Gastrocnemius medialis (tissue), 4 donors: ENCODE results near the gene CRABP2. TPM values are rescaled to one million over a fixed set of nuclear protein-coding genes. Genes with fewer than 3 reads are reported as not detected.
A peak's percentile ranks its signal among the peaks of the same experiment; 100 is the strongest.

Source experiments
- ATAC-seq, 2 donors: fragments of 150-250 bp; one replicate each; pipeline ENCODE4 v1.9.1; 2016
- DNase-seq, 2 donors: peaks; one replicate each; pipeline ENCODE4 v3.0.0-alpha.2; 2019
- H3K27ac ChIP-seq, 4 donors: fragments of 200-600 bp; sonication (generic); 1 replicate in 1 of 4; 2 replicates in 3 of 4; pipeline ENCODE4 v1.5.1; 2016 to 2018; ENCODE audit warnings: mild to moderate bottlenecking in 2 of 4, moderate library complexity in 1 of 4
- H3K27me3 ChIP-seq, 3 donors: fragments of 200-600 bp; sonication (generic) in 2 of 3; 1 replicate in 1 of 3; 2 replicates in 2 of 3; pipeline versions ENCODE4 v1.5.1 to v1.6.0; 2016 to 2019; ENCODE audit warnings: mild to moderate bottlenecking in 1 of 3, moderate library complexity in 1 of 3
- H3K36me3 ChIP-seq, 2 donors: fragments of 200-600 bp; sonication (generic) in 1 of 2; one replicate each; pipeline ENCODE4 v1.5.1; 2017 to 2018
- H3K4me1 ChIP-seq, 2 donors: fragments of 200-600 bp; sonication (generic) in 1 of 2; one replicate each; pipeline ENCODE4 v1.5.1; 2016 to 2017; ENCODE audit warnings: mild to moderate bottlenecking in 2 of 2
- H3K4me3 ChIP-seq, 4 donors: fragments of 200-600 bp; sonication (generic) in 3 of 4; 1 replicate in 1 of 4; 2 replicates in 3 of 4; pipeline ENCODE4 v1.5.1; 2016 to 2019; ENCODE audit warnings: mild to moderate bottlenecking in 2 of 4
- H3K9me3 ChIP-seq, 3 donors: fragments of 200-600 bp; sonication (generic) in 2 of 3; 1 replicate in 1 of 3; 2 replicates in 2 of 3; pipeline ENCODE4 v1.5.1; 2016 to 2019
- CTCF ChIP-seq, 5 experiments: fragments of 450-650 bp in 3 of 5; fragments of 200-600 bp in 2 of 5; sonication (generic) in 2 of 5; IDR thresholded peaks in 4 of 5; conservative IDR thresholded peaks in 1 of 5; 1 replicate in 4 of 5; 2 replicates in 1 of 5; pipeline ENCODE4 v1.5.1; 2016 to 2019; ENCODE audit warnings: antibody characterized with exemption in 5 of 5, mild to moderate bottlenecking in 3 of 5, moderate library complexity in 3 of 5
- POLR2A ChIP-seq, 2 donors: fragments of 450-650 bp; IDR thresholded peaks; one replicate each; pipeline ENCODE4 v1.6.1; 2017; ENCODE audit warnings: antibody characterized with exemption in 2 of 2, mild to moderate bottlenecking in 2 of 2, moderate library complexity in 2 of 2
- in situ Hi-C, 4 donors: fragments of 200-750 bp; cut with MboI; loops; one replicate each; pipeline versions ENCODE4 v1.15.0 to v1.8.0; 2017; ENCODE audit warnings: low sequenced_read_pairs in 4 of 4
- intact Hi-C: fragments of 100-400 bp; cut with DNase I; formaldehyde crosslinking; loops from one replicate; pipeline ENCODE4 v1.15.1; 2023; ENCODE audit warnings: low total_unique reads
- total RNA-seq, 4 donors: library from RNA; depleted of rRNA; stranded (reverse); fragments of >200 nt; gene quantifications; one replicate each; pipeline versions ENCODE4 v1.1.0 to v1.2.3, GENCODE V29; 2016

Gene CRABP2
- total RNA-seq, 4 donors from 2014 or later, result 0.98 to 1.3 TPM; not detected in 2

- Histone ChIP-seq H3K27me3 (peaks cover 8 to 14% (median 14%) of the 10 kb centered on the region in 3 donors), H3K9me3 (no peaks in the 10 kb centered on the region), H3K4me1 (peaks cover 72% of the 10 kb centered on the region in 2 donors), H3K36me3 (no peaks in the 10 kb centered on the region), H3K4me3 (peak overlapping the region in 1 of 4 donors; percentile 46), H3K27ac (peak overlapping the region; percentile 91 to 97 (median 94))
- in situ Hi-C loops (no loop called here), intact Hi-C loops (loop anchor here (1.0 to 10.0 kb wide), 8 partner anchors 18 to 535 kb away; partner anchors contain the start of genes MEF2D, MRPL24 and PEAR1)
- DNase-seq (peak; percentile 89 to 95), ATAC-seq (peak; percentile 58 to 59)
- TF ChIP-seq POLR2A (IDR thresholded peaks at IDR 0.05) (no peak), CTCF (IDR thresholded peaks at IDR 0.05 in 4 of 5, conservative IDR thresholded peaks at IDR 0.05 in 1 of 5) (peak; percentile 99 to 100 (median 100))
Observed at GRCh38 chr1:156659988-156660751, 45.2 kb downstream of the CRABP2 start.

GRCh38 chr1:156659661-156659987 is 45.8 kb downstream of the CRABP2 start:
- ATAC-seq (no peak), DNase-seq (no peak)
- no peaks in the 10 kb centered on the region for H3K36me3 ChIP-seq
- TF ChIP-seq POLR2A (IDR thresholded peaks at IDR 0.05) (no peak), CTCF (IDR thresholded peaks at IDR 0.05 in 4 of 5, conservative IDR thresholded peaks at IDR 0.05 in 1 of 5) (no peak)
- H3K27me3 ChIP-seq, result peaks cover 8 to 14% (median 14%) of the 10 kb centered on the region in 3 donors
- peaks cover 66 to 67% of the 10 kb centered on the region in 2 donors for H3K4me1 ChIP-seq
- H3K9me3 ChIP-seq, result no peaks in the 10 kb centered on the region
- in situ Hi-C loops, result no loop called here
- intact Hi-C loops, result loop anchor here (5.0 kb wide), 1 partner anchor 77 kb away; no protein-coding TSS in a partner anchor
- H3K27ac ChIP-seq, result peak overlapping the region; percentile 91 to 97 (median 94)
- H3K4me3 ChIP-seq, result no peak overlapping the region

GRCh38 chr1:156658945-156659574 is 46.3 kb downstream of the CRABP2 start:
- ATAC-seq (no peak), DNase-seq (no peak)
- in situ Hi-C loops (no loop called here), intact Hi-C loops (loop anchor here (5.0 kb wide), 1 partner anchor 77 kb away; no protein-coding TSS in a partner anchor)
- no peaks in the 10 kb centered on the region for H3K36me3 ChIP-seq
- TF ChIP-seq POLR2A (IDR thresholded peaks at IDR 0.05) (no peak), CTCF (IDR thresholded peaks at IDR 0.05 in 4 of 5, conservative IDR thresholded peaks at IDR 0.05 in 1 of 5) (no peak)
- H3K9me3 ChIP-seq, result no peaks in the 10 kb centered on the region
- H3K27ac ChIP-seq, result peak overlapping the region in 2 of 4 donors; percentile 91 to 96
- peaks cover 12 to 14% (median 14%) of the 10 kb centered on the region in 3 donors for H3K27me3 ChIP-seq
- H3K4me3 ChIP-seq, result no peak overlapping the region
- peaks cover 61% of the 10 kb centered on the region in 2 donors for H3K4me1 ChIP-seq

GRCh38 chr1:156658496-156658895 is 46.9 kb downstream of the CRABP2 start:
- no peak for ATAC-seq
- Histone ChIP-seq H3K4me1 (peaks cover 55% of the 10 kb centered on the region in 2 donors), H3K27me3 (peaks cover 14 to 17% (median 14%) of the 10 kb centered on the region in 3 donors), H3K36me3 (no peaks in the 10 kb centered on the region), H3K4me3 (no peak overlapping the region), H3K27ac (no peak overlapping the region), H3K9me3 (no peaks in the 10 kb centered on the region)
- TF ChIP-seq CTCF (IDR thresholded peaks at IDR 0.05 in 4 of 5, conservative IDR thresholded peaks at IDR 0.05 in 1 of 5) (no peak), POLR2A (IDR thresholded peaks at IDR 0.05) (no peak)
- intact Hi-C loops, result loop anchor here (5.0 kb wide), 1 partner anchor 76 kb away; no protein-coding TSS in a partner anchor
- DNase-seq, result no peak
- in situ Hi-C loops, result no loop called here
